Stimulated activated CD8-positive, alpha-beta memory T cell treated with anti-CD3 and anti-CD28 coated beads, Interleukin-4, amount 100 ng/mL, for 24 hours (primary cell): ENCODE results near the gene FOXA1.

Experiments used
- DNase-seq: peaks from one replicate; pipeline ENCODE4 v3.0.0-alpha.2; 2020; ENCODE audit warnings: low read depth

Gene FOXA1

GRCh38 chr14:37602605-37603453 is 7.8 kb upstream of the FOXA1 start:
- DNase-seq = no peak

DNA sequence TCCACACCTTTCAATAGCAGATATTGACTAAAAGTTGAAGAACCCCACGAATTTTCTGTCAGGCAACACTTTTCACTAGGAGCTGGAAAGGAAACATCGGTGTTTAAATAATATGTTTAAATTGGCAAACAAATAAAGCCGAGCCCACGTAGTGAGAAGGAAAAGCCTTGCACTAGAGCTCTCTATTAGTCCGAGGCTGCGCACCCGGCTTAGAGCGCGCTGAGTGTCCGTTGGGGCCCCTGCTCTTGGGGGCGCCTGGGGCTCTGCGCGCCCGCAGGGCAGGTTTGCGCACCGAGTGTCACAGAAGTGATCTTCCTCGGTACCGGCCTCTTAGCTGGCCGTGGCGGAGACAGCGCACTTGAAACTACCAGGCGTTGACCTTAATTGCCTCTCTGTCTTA is 6.8 kb upstream of the FOXA1 start:
- DNase-seq = no peak

DNA sequence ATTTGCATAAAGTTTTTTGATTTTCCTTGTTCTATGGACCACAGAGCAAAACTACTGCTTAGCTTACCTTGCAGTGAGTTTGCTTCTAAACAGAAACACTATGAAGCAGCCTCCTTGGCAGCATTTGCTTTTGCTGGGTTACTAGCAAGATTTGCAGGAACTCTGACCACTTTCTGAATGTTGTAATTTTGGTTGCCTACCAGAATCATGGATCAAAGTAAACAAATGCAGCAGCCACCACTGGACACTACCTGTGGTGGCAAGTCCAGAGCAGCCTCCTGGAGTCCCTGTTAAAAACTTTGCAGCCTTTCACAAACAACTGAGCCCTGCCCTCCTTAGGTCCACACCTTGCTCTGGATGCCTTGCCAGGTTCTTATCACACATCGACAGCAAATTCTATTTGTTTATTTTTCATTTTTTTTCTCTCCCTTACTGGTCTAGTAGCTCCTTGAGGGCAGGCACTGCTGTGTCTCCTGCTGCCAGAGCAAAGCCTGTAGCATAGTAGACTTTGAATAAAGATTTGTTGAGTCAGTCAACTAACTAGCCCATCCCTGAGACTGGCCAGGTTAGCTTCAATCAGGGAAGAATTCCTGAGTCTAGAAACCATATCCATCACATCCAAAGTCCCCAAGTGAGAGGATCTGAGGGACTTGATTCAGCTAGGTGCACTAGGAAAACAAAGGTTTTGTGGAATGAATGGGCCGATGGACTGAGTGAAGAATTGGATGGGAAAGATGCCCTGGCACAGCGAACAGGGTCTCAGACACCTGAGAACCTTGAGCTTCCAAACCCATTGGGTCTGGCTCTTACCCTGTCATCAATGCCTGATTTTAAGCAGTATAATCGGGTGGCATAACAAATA is 6.1 kb upstream of the FOXA1 start:
- DNase-seq = no peak

DNA sequence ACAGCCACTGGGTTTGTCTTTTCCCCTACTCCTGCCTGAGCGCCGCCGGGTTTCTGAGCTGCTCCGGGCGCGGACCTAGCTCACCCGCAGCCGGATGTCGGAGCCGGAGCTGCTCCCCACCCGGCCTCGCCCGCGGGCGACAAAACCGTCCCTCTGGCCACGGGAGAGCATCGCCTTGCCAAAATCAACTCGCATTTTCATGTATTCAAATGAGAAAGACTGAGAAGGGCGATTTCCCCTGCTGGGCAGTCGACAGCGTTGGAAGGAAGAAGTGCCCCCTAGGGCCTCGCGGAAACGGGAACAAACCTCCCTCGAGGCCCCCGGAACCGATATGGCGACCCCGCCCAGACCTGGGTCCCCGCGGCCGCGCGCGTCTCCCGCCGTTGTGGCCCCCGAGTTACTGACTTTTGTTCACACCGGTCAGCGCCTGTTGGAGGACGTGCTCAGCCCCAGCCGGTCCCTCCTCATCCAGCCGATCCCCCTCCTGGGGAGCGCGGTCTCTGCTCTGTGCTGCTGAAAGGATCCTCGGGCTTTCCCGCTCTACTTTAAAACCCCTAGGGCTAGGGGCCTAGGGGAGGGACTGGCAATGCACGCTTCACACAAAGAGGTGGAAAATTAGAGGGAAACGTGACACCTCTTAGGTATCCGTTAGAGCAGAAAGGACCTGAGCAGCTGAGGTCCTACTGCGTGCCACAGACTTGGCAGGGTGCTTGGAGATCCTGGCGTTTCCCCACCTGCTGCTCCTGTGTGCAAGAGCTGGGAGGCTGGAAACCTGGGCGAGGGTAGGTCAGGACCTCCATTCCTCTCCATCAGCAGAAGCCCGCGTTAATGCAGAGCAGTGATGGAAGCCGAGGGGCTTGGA is 4.7 kb upstream of the FOXA1 start:
- no peak for DNase-seq

DNA sequence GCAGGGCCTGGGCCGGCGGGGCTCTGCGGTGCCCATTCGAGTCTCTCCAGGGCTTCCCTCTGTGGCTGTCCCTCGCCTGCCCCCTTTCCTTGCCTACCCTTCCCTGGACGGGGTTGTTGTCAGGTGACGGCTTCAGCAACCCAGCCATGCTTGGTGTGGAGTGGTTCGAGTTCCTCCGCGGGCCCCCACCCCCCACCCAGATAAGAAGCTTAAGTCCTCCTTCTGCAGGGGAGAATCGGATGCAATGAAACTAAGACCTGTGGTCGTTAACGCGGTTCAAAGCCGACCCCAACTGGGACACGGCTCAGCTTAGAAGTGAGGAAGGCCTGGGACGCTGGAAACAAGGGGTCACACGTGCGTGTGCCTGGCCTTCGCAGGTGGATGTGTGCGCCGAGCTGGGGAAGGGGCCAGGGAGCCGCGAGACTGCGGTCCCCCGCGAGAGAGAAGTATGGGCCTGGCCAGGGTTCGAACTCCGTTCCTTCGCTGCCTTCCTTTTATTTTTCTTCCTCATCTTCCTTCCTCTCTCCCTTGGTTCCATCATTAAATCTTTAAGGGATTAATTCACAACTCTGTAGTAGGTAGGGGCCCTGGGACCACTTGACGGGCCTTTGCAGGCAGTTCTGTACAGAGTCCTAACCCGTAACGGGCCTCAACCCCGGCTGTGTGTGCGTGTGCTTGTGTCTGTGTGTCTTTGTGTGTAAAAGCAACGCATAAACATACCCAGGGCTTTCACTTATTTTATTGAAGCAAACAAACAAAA is 3.9 kb upstream of the FOXA1 start:
- no peak for DNase-seq

DNA sequence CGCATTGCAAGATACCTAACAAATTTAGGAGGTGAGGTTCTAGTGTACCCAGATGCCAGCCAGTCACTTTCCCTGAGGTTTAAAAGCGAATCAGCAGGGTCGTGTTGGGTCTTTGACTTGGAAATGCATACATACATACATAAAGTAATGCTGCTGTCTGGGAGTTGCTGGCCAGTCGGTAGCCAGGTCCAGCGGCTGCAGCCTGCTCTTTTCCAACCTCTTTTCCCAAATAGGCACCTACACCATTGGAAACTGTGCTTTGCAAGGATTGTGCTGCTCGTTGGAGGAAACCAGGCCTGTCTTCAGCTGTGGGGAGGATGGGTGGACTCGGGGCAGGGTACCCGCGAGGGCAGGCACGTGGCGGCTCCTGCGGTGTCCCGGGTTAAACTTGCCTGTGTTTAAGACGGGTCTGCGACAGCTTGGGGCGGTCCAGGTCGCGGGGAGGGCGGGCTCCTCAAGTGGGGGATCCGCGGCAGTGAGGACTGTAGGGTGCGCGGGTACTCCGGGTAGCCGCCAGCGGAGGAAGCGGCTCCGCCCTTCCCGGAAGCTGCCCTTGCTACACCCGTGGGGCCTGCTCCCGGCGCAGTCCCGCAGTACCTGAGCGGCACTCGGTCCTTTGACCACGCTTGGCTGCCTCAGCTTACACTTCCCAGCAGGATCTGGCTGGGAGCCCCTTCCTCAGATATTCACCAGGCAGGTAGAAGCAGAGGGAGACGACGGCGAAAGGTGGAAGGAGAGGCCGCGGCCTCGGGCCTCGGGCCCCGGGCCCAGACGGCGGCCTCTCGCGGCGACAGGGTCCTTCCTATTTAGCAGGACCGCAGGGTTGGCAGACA is 3.1 kb upstream of the FOXA1 start:
- DNase-seq = no peak

DNA sequence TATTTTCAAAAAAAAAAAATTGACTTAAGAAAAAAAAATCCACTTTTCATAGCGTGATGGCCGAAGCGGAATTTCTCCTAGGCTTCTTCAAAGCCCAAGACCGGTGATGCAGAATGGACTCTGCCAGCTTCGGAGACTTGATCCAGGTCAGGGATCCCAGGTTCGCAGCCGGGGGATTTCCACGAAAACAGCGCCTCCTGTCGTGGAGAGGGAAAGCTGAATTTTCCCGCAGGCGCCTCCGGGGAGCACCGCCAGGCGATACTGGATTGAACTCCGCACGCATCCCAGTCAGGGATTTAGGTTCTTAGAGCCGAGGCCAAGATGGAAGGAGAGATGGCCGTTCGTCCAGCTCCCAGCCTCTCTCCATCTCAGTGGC is 2.5 kb upstream of the FOXA1 start:
- DNase-seq = no peak

DNA sequence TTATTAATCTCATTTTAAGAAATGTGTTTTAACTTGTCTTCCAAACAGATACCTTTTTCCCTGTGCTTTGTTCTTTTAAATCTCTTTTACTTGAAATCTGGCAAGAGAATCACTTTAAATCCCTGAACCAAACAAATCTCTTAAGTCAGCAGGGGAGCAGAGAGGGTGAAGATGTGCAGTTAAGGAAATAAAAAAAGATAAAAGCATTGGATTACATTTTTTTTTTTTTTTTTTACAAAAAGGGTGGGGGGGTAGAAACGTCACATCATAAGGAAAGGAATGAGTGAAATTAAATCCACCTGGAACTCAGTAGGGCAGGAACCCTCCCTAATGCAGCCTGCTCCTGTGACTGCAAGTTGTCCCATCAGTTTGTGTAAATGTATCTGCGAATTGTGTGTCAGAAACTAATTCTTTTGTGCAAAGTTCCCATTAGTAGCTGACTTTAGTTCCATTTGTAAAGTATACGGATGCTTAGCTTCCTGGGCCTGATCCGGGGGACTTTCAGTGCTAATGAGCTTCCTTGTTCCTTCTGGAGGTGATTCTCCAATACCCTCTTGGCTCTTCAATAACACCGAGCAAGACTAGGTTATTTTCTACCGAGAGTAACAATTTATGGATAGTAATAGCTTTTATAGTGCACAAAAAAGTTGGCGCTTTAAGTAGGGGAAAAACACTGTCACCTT is 1.9 kb upstream of the FOXA1 start:
- no peak for DNase-seq

GRCh38 chr14:37595809-37596621 is 966 bp upstream of the FOXA1 start:
- DNase-seq = peak; percentile 56

GRCh38 chr14:37594238-37594970 is 645 bp downstream of the FOXA1 start:
- DNase-seq = no peak

DNA sequence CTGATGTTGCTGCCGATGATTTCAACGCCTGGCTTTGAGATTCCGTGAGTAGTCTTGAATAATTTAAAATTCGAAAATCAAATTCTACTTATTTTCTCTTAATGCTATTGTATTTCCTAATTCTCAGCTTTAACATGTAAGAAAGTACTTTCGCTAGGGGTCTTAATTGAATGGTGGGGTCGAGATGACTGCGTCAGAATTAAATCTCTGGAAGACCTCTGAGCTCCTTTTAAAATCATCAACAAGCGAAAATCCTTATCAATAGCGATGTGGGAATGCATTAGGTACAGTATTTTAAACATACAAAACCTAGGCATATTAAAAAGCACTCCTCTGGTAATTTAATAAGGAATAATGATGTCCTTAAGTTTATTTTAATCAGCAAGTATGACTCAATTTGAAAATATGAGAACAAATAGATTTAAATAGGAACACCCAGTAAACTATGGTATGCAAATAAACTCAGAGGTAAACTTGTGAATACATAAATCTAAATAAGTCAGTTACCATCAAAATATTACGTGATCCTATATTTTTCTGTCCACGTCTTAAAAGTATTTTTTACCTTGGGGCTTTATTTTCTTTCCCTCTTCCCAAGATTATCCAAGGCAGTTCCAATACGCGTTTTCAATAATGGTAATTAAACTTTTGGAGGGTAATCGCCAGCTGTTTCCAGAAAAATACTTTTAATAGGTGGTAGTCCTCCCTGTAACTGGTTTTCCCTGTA is 1.4 kb downstream of the FOXA1 start:
- DNase-seq = no peak

DNA sequence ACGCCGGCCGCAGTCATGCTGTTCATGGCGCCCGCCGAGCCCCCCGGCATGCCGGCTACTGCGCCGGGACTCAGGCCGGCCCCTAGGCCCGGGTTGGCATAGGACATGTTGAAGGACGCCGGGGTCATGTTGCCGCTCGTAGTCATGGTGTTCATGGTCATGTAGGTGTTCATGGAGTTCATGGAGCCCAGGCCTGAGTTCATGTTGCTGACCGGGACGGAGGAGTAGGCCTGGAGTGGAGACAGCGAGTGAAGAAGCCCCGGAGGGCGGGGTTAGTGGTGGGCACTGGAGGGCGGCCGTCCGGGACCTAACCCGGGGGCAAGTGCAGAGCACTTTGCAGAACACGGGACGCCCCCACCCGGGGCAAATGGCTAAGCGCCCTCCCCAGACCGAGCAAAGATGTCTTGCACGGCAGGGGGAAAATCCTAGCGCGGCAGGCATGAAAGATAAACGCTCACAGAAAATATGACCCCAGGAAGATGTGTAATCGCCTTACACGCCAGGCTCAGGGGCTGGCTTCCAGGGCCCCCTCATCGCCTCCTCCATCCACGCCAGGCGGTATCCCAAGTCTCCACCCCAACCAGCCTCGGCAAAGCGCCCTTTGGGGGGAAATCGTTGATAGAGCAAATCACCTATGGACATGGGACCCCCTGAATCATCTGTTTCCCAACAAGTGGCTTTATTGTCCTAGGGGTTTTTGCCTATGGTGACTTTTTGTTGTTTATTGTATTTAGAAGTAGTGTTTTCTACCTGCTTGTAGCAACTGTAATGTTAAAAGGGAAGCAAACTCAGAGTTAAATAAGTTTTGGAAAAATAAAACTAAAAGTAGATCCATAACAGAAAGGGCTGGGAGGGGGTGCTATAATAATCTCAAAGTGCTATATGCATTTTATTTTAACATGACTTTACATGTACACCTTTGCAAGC is 2.3 kb downstream of the FOXA1 start:
- DNase-seq = no peak

- no peak for DNase-seq
Measured at GRCh38 chr14:37591941-37592481, 3.0 kb downstream of the FOXA1 start.

DNA sequence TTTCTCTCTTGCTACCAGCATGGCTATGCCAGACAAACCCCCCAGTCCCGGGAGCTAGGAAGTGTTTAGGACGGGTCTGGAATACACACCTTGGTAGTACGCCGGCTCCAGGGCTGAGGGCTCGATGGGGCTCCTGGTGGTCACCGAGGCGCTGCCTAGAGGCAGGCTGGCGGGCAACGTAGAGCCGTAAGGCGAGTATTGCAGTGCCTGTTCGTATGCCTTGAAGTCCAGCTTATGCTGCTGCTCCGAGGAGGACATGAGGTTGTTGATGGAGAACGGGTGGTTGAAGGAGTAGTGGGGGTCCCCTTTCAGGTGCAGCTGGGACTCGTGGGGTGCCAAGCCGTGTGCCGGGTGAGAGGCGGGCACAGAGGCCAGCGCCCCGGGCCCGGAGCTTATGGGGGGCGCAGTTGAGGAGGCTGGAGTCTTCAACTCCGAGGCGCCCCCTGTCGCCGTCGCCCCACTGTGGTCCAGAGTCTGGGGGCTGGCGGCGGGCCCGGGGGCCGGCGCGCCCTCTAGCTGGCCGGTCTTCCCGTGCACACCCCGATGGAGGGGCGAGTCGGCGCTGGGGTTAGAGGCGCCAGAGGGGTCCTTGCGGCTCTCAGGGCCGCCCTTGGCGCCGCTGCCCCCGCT is 3.6 kb downstream of the FOXA1 start:
- no peak for DNase-seq

GRCh38 chr14:37590428-37591139 is 4.5 kb downstream of the FOXA1 start:
- no peak for DNase-seq
